HG03571 (cell line): ENCODE data around the gene BIRC5.

Experiments
- ATAC-seq: cut with Tn5 transposase; IDR thresholded peaks from one replicate; pipeline ENCODE4 v1.9.1; 2021; ENCODE audit not compliant: unreplicated experiment

Gene BIRC5

GRCh38 chr17:78255029-78255656 lies 41.1 kb downstream of the BIRC5 start:
- no peak for ATAC-seq

- ATAC-seq = no peak
These were observed 42.1 kb downstream of the BIRC5 start for GRCh38 chr17:78255953-78256706.

DNA sequence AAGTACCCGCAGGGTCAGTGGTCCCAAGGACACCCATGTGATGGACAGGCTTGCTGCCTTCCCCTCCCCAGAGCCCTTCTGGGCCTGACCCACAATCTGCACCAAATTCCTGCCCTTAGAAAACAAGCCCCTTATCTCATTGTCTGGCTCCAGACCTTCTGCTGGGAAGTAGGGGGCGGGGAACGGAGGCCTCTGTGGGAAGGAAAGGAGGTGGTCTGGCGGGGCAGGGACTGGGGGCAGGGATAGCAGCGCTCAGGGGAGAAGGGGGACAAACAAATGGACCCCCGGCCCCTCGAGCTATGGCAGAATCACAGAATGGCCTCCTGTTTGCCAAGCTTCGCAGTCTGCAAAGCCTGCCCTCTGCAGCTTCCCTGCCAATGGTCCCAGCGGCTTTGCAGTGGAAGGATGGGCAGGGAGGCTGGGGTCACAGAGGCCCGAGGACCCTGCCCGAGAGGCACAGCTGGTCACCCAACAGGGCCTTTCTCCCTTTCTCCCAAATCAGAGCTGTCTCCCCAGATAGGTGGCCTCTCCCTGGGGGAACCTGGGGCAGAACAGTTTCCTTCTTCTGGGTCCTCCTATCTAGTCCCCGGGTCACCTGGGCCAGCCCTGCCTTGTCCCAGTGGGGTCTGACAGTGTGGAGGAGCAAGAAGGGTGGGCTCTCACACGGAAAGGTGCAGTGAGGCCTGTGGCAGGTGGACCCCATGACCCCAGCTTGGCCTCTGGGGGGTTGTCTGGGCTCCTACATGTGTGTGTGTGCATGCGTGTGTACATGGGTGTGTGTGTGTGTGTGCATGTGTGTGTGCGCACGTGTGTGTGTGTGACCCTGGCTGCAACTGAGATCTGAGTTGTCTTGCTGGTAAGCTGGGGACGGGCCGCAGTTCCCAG lies 42.9 kb downstream of the BIRC5 start:
- no peak for ATAC-seq

- ATAC-seq = no peak
These were observed 43.8 kb downstream of the BIRC5 start for GRCh38 chr17:78257810-78258322.

- ATAC-seq = no peak
These were observed 44.5 kb downstream of the BIRC5 start for GRCh38 chr17:78258323-78259191.

DNA sequence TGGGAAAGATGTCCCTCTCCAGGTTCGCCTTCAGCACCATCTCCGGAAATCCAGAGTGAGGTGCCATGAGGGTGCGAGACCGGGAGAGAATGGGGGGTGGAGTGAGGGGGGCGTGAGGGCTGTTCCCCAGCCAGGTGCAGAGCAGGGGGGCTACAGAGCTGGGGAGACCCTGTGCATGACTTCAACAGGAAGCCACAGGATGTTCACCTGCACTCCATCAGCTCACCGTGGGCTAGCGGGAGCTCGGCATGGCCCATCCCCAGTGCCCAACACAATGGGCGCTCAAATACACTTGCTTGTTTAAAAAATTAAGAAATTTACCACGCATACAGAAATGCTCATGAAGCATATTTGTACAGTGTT lies 45.1 kb downstream of the BIRC5 start:
- ATAC-seq = no peak

DNA sequence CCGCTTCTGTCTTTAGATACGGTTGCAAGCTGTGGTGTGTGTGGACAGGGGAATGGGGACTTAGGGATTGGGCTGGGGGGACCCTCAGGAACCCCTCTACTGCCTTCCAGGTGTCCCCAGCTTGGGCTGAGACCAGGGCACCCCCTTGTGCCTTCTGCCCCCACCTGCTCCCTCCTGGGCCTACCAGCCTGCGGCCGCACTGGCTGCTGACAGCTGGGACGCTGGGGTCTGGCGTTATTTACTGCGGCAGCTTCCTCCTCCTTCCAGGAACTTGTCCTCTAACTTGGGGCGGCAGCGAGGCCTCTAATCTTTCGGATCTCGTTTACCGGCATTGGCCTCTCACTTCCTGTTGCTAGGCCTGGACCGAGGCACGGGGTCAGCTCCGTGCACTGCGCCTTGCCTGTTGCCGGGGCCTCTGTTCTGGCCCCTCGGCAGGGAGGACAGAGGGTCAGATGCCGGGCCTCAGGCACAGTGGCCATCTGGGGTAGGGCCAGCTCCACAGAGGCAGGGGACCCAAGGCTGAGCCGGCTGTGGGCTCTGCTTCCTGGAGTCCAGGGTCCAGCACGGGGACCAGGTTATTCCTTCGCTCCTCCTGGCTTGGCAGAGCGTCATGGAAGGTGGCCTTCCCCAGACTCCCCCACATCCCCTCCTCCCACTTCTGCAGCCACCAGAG lies 49.1 kb downstream of the BIRC5 start:
- ATAC-seq = no peak

- no peak for ATAC-seq
These were observed 49.8 kb downstream of the BIRC5 start for GRCh38 chr17:78263736-78264340.

- ATAC-seq = no peak
These were observed 50.5 kb downstream of the BIRC5 start for GRCh38 chr17:78264590-78264989.

DNA sequence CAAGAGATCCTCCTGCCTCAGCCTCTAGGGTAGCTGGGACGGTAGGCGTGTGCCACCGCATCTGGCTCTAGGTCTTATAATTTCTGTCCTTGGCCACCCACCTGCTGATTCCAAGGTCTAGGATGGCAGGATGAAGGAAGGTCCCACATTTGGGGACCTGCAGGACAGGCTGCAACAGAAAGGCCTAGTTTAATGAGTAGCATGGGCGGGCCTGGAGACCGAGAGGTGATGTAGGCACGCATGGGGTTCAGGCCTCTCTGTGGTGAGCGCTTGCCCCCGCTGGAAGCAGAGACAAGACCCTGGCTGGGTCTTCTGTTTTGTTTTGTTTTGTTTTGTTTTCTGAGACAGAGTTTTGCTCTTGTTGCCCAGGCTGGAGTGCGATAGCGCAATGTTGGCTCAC lies 51.1 kb downstream of the BIRC5 start:
- no peak for ATAC-seq

- ATAC-seq = no peak
These were observed 52.2 kb downstream of the BIRC5 start for GRCh38 chr17:78266231-78266631.

DNA sequence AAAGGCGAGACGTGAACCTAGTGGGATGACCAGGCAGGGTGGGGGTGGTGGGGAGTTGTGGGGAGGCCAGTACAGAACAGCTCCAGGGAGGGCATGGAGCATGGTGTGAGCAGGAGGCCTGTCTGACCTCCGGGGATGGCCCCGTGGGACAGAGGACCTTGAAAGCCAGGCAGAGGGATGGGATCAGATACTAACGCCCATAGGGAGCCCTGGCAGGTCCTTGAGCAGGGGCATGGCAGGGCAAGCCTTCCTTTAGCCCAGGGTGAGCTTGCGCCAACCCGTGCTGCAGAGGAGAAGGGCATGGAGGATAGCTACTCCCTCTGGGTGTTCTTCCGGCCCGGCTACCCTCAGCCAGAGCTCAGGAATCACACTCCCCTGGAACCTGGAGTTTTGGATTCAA lies 52.7 kb downstream of the BIRC5 start:
- no peak for ATAC-seq

DNA sequence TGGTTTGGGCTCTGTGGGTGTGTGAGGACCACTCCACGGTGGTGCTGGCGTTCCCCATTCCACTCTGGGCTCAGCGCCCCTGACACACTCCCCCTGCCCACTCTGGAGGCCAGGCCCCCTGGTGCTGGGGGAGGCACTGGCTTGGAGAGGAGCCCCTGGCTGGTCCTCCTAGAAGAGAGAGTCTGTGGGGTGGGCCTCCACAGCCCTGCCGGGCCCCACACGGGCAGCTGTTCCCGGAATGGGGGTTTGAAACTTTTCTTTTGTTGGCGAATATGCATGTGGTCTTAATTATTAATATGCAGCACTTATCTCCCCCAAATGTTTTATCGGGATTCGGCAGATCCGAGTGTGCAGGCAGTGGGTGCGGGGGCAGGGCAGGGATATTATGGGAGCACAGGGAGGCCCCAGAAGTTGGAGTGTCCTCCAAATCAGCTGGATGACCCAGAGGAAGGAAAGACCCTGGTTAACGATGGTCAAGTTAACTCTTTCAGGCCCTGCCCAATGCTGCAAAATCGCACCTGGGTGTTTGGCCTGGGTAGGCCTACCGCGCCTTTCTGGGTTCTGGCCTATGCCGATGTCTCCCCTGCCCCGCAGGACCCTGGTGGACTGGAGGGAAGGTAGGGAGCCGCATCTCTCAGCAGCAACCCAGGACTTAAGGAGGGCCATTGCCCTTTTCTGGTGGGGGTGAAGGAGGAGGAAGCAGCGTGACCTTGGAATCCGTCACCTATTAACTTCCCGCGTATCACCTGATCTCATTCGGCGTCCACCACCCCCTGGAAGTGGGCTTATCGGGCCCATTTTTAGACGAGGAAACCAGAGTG lies 53.4 kb downstream of the BIRC5 start:
- ATAC-seq = no peak

DNA sequence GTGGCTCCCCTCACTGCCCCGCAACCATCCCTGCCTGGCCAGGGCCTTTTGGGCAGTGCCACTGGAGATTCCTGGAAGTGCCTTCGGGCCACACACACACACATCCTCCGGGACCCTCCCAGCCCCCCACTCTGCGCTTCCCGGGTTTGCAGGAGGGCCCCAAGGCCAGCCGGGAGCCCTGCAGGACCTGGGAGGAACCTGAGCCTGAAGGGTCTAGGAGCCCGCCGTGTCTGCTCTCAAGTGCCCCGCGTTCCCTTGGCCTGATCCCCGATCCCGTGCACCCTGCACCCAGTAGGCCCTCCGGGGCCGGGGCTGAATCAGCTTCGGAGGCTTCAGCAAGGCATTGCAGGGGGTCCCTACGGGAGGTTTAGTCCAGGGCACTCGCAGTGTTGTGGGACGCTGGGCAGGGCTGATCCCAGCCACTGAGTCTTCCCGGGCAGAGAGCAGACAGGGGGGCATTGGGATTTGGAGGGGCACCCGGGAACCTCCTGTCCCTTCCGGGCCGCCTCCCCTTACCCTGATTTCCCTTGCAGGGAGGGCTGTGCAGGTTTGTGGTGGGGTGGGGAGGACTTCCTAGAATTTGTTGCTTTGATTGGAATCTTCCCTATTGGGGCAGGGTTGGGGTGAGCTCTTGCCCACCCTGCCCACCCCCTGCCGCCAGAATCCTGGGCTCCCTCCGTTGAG lies 54.3 kb downstream of the BIRC5 start:
- no peak for ATAC-seq

DNA sequence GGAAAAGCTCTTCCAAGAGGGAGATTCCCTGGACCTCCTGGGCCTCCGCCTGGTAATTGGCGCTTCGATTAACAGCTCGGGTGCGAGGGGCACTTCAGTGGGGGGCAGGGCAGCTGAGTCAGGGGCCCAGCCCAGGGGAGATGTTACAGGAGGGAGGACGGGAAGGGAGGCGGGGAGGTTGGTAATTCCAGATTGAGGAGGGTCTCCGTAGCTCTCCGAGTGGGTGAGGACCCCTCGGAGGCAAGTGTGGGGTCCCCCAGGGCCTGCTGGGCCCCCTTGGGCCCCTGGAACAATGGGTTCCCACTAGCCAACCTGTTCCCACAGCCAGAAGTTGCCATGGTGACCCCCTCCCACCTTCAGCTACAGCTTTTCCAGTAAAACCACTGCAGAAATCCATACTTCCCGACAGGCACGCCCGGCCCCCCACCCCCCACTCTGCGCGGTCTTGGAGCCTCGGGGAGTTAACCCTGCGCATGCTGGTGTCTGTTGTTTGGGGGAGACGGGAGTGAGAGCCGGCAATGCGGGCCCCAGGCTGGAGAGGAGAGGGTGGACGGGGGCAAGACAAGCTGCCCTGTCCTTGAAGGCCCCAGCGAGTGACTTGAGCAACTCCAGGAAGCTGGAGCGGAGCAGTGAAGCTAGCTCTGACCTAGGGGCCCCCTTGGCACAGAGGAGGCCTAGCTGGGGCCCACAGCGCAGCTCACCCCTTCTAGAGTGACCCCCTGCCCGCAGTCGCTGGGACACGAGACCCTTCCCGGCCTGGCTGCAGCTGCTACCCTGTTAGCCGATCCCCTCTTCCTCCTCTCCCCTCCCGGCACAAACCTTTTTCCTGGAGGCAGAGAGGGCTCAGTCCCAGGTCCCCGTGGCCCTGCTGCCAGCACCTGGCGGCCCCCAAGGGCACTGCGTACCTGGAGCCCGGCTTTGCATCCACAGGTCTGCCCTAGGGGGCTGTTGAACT lies 55.2 kb downstream of the BIRC5 start:
- ATAC-seq = no peak

GRCh38 chr17:78269955-78270381 lies 55.9 kb downstream of the BIRC5 start:
- no peak for ATAC-seq
